KMS-11 (cell line): ENCODE results near the gene GRIA1.

Source experiments
- H2AFZ ChIP-seq: fragments of 200-600 bp; sonication (generic); 2 replicates; pipeline ENCODE4 v1.6.1; 2016; ENCODE audit warnings: antibody characterized with exemption, mixed run types, low read depth
- H3K27ac ChIP-seq: fragments of 200-600 bp; sonication (generic); 2 replicates; pipeline ENCODE4 v1.6.1; 2016; ENCODE audit warnings: mild to moderate bottlenecking, mixed run types
- H3K27me3 ChIP-seq: fragments of 200-600 bp; sonication (generic); 2 replicates; pipeline ENCODE4 v1.6.1; 2017; ENCODE audit warnings: mild to moderate bottlenecking, low read depth, mixed run types, moderate library complexity; ENCODE audit not compliant: insufficient read depth
- H3K36me3 ChIP-seq: fragments of 200-600 bp; sonication (generic); 2 replicates; pipeline ENCODE4 v1.6.1; 2017; ENCODE audit warnings: mild to moderate bottlenecking, mixed run types; ENCODE audit not compliant: insufficient read depth
- H3K4me1 ChIP-seq: fragments of 200-600 bp; sonication (generic); 2 replicates; pipeline ENCODE4 v1.6.1; 2016; ENCODE audit warnings: mild to moderate bottlenecking, low read depth, mixed run types; ENCODE audit not compliant: poor library complexity, severe bottlenecking
- H3K4me2 ChIP-seq: fragments of 200-600 bp; sonication (generic); 2 replicates; pipeline ENCODE4 v1.7.0; 2016; ENCODE audit warnings: mild to moderate bottlenecking, mixed run types
- H3K4me3 ChIP-seq: fragments of 200-600 bp; sonication (generic); IDR thresholded peaks from 2 replicates; pipeline ENCODE4 v1.6.1; 2017; ENCODE audit warnings: low read depth, low read length, mixed read lengths; ENCODE audit not compliant: insufficient read depth
- H3K79me2 ChIP-seq: fragments of 200-600 bp; sonication (generic); 2 replicates; pipeline ENCODE4 v1.6.1; 2016; ENCODE audit warnings: low read depth, mixed run types; ENCODE audit not compliant: insufficient read depth
- H3K9ac ChIP-seq: fragments of 200-600 bp; sonication (generic); 2 replicates; pipeline ENCODE4 v1.6.1; 2016; ENCODE audit warnings: mild to moderate bottlenecking, mixed run types
- H4K20me1 ChIP-seq: fragments of 200-600 bp; sonication (generic); 2 replicates; pipeline ENCODE4 v1.6.1; 2016; ENCODE audit warnings: mild to moderate bottlenecking, mixed run types; ENCODE audit not compliant: insufficient read depth
- TF ChIP-seq, protein P1 (sequence below): fragments of 200-600 bp; sonication (generic); conservative IDR thresholded peaks from 2 replicates; pipeline ENCODE4 v1.6.1; 2017; ENCODE audit warnings: low read depth, mild to moderate bottlenecking, antibody characterized with exemption, low read length, moderate library complexity, mixed read lengths

Gene GRIA1

DNA sequence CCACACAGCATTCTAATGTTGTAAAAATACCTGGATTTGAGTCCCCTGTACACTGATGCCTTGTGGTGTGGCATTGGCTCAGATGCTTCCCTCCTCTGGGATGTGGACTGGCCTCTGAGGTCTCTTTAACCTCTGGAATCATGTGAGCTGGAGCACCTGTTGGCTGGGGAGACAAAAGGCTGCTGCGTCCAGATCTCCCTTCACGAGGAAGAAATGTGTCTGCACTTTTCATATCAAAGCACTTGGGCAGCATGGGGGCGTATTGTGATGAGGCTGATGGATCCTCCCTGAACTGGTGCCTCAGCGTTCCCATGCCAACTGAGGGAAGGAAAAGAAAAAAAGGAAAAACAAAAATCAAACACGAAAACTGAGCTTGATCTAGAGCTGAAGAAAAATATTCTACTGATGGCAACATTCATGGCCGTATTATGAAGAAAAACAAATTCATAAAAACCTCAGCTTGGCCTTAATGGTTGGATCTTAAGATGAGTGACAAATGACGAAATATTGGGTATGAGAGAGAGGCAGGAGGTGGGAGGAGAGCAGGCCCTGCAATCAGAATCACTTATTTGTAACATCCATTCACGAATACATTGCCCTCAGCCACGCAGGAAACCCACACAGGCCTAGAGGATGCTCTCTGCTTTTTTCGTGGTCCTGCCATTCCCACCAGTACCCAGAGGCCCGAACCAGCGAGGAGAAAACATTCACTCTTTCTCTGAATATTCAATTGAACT is 26.2 kb downstream of the GRIA1 start:
- TF ChIP-seq, protein P1, sequence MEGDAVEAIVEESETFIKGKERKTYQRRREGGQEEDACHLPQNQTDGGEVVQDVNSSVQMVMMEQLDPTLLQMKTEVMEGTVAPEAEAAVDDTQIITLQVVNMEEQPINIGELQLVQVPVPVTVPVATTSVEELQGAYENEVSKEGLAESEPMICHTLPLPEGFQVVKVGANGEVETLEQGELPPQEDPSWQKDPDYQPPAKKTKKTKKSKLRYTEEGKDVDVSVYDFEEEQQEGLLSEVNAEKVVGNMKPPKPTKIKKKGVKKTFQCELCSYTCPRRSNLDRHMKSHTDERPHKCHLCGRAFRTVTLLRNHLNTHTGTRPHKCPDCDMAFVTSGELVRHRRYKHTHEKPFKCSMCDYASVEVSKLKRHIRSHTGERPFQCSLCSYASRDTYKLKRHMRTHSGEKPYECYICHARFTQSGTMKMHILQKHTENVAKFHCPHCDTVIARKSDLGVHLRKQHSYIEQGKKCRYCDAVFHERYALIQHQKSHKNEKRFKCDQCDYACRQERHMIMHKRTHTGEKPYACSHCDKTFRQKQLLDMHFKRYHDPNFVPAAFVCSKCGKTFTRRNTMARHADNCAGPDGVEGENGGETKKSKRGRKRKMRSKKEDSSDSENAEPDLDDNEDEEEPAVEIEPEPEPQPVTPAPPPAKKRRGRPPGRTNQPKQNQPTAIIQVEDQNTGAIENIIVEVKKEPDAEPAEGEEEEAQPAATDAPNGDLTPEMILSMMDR: no peak
- Histone ChIP-seq H3K4me2 (no peak overlapping the region), H3K79me2 (no peaks in the 10 kb centered on the region), H3K9ac (no peak overlapping the region), H4K20me1 (no peaks in the 10 kb centered on the region), H3K27me3 (no peaks in the 10 kb centered on the region), H3K27ac (no peak overlapping the region), H2AFZ (no peak overlapping the region), H3K4me3 (no peak overlapping the region), H3K4me1 (no peaks in the 10 kb centered on the region), H3K36me3 (no peaks in the 10 kb centered on the region)

DNA sequence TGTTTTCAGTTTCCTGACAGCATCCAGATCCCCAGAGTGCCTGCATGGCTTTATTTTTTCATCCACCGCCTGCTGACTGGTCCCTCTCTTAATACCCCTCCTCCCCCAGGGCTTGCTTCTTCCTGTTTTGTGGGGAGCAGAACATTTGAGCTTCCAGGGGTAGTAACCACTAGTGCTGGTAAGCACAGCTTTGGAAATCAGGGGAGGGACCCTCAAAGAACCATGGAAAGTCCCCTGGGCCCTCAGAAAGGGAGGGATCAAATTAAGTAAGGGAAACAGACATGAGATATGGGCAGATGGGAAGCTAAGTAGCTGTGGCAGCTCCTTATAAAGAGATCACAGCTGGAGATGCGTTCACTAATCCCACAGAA is 26.8 kb downstream of the GRIA1 start:
- no peaks in the 10 kb centered on the region for H4K20me1 ChIP-seq
- TF ChIP-seq, protein P1: no peak
- H3K9ac ChIP-seq: no peak overlapping the region
- no peak overlapping the region for H3K4me3 ChIP-seq
- no peak overlapping the region for H2AFZ ChIP-seq
- no peaks in the 10 kb centered on the region for H3K27me3 ChIP-seq
- no peaks in the 10 kb centered on the region for H3K79me2 ChIP-seq
- no peaks in the 10 kb centered on the region for H3K4me1 ChIP-seq
- H3K36me3 ChIP-seq: no peaks in the 10 kb centered on the region
- H3K27ac ChIP-seq: no peak overlapping the region
- H3K4me2 ChIP-seq: no peak overlapping the region

DNA sequence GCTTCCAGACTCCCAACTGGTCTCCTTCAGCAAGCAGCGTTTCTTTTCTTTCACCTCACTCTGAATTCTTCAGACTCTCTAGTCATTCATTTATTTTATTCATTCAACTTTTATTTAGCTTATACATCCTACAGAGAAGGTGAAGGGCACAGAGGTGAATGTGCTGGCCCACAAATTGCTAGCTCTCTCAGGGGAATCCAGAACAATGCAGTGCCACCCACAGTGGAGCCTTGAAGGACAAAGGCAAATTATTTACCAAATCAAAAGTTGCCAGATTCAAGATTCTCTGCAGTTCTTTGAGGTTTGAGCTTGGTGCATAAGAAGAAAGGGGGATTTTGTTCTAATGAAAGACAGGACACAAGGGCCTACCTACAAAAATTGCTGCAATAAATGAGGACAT is 29.7 kb downstream of the GRIA1 start:
- Histone ChIP-seq H3K79me2 (no peaks in the 10 kb centered on the region), H3K9ac (no peak overlapping the region), H3K27ac (no peak overlapping the region), H4K20me1 (no peaks in the 10 kb centered on the region), H3K4me3 (no peak overlapping the region), H2AFZ (no peak overlapping the region), H3K4me1 (no peaks in the 10 kb centered on the region), H3K27me3 (no peaks in the 10 kb centered on the region), H3K4me2 (no peak overlapping the region), H3K36me3 (no peaks in the 10 kb centered on the region)
- TF ChIP-seq, protein P1: no peak

DNA sequence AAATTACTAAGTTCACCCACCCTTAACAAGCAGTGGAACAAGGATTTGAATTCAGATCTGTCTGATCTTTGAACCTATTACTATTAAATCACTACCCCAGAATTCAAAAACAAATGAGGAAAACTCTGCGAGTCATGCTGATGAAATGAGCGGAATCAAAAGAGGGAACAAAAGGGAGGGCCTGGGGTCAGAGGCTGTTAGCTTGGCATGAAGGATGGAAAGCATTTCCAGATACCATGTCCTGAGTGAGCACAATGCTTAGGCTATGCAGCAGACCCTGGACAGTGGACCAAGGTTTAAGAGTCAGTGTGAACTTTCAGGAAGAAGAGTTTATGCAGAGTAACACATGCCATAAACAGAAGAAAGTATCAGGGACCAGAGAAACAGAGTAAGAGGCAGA is 30.5 kb downstream of the GRIA1 start:
- no peaks in the 10 kb centered on the region for H3K4me1 ChIP-seq
- no peaks in the 10 kb centered on the region for H4K20me1 ChIP-seq
- H3K9ac ChIP-seq: no peak overlapping the region
- no peaks in the 10 kb centered on the region for H3K36me3 ChIP-seq
- no peaks in the 10 kb centered on the region for H3K27me3 ChIP-seq
- TF ChIP-seq, protein P1: no peak
- H3K27ac ChIP-seq: no peak overlapping the region
- no peak overlapping the region for H3K4me3 ChIP-seq
- H3K79me2 ChIP-seq: no peaks in the 10 kb centered on the region
- H3K4me2 ChIP-seq: no peak overlapping the region
- no peak overlapping the region for H2AFZ ChIP-seq
